Measurements from ENCODE around the gene PPP5C. TPM values are rescaled to one million over a fixed set of nuclear protein-coding genes. Genes with fewer than 3 reads are reported as not detected.

The PPP5C gene
- total and polyA plus RNA-seq, 2 of the 8 experiments (the other 6 are each of a cell fraction or from before 2014, with no cell fraction given): 112 to 156 TPM

- Histone ChIP-seq H3K56ac (replicated peaks; ENCODE audit: insufficient read length, low read depth, low read length) (no peak overlapping the region), H3K4me1 (replicated peaks in 1 of 4; ENCODE audit: control insufficient read depth in 3 of 4, insufficient read depth in 4 of 4, low read length in 3 of 4) (peaks cover 12 to 30% (median 21%) of the 10 kb centered on the region in 4 experiments), H3K9me3 (ENCODE audit: insufficient read depth in 2 of 2, low read depth in 1 of 2, low read length in 1 of 2) (no peaks in the 10 kb centered on the region), H3K27me3 (replicated peaks in 1 of 4; ENCODE audit: control insufficient read depth in 3 of 4, extremely low read depth in 1 of 4, insufficient read depth in 3 of 4, low read length in 3 of 4) (no peaks in the 10 kb centered on the region), H3K4me3 (ENCODE audit: extremely low read depth in 1 of 4, insufficient read depth in 2 of 4, low read depth in 3 of 4, low read length in 4 of 4) (no peak overlapping the region), H3K9ac (replicated peaks in 1 of 4; ENCODE audit: extremely low read depth in 1 of 4, low read depth in 3 of 4, low read length in 3 of 4) (no peak overlapping the region), H3K4ac (replicated peaks; ENCODE audit: insufficient read length, low read depth, low read length) (no peak overlapping the region), H4K91ac (replicated peaks; ENCODE audit: insufficient read length, low read length) (no peak overlapping the region), H3K14ac (ENCODE audit: insufficient read length) (no peak overlapping the region), H2BK15ac (ENCODE audit: low read length) (no peak overlapping the region), H3K79me1 (ENCODE audit: low read depth, low read length) (peaks cover 16% of the 10 kb centered on the region), H3K4me2 (ENCODE audit: insufficient read depth in 1 of 2, low read depth in 2 of 2, low read length in 2 of 2) (no peak overlapping the region), H4K5ac (ENCODE audit: insufficient read length, low read depth, low read length) (no peak overlapping the region), H3K23me2 (ENCODE audit: low read depth, low read length) (no peaks in the 10 kb centered on the region), H3K36me3 (ENCODE audit: control insufficient read depth in 2 of 4, insufficient read depth in 4 of 4, low read length in 3 of 4) (peaks cover 0 to 15% (median 6%) of the 10 kb centered on the region in 4 experiments; a peak in 5 of 8 replicates), H2BK12ac (ENCODE audit: low read depth, low read length) (no peak overlapping the region), H3K79me2 (ENCODE audit: control insufficient read depth in 1 of 2, insufficient read depth in 2 of 2, low read length in 2 of 2) (peaks cover 3 to 61% of the 10 kb centered on the region in 2 experiments; a peak in 3 of 4 replicates), H3K23ac (ENCODE audit: insufficient read length) (no peak overlapping the region), H2AFZ (ENCODE audit: low read length) (no peak overlapping the region), H2BK20ac (ENCODE audit: low read length) (no peak overlapping the region), H2AK5ac (ENCODE audit: low read depth, low read length) (no peak overlapping the region), H4K8ac (ENCODE audit: extremely low read depth, insufficient read depth, low read length) (no peak overlapping the region), H4K20me1 (replicated peaks in 1 of 2; ENCODE audit: control insufficient read depth in 1 of 2, insufficient read depth in 2 of 2, low read length in 2 of 2) (peaks cover 3 to 17% of the 10 kb centered on the region in 2 experiments), H3K18ac (ENCODE audit: extremely low read depth, low read length) (no peak overlapping the region), H3K27ac (ENCODE audit: low read depth, low read length) (no peak overlapping the region), H2BK120ac (replicated peaks; ENCODE audit: low read depth, low read length) (no peak overlapping the region), H2BK5ac (ENCODE audit: low read depth, low read length) (no peak overlapping the region)
- WGBS, 2 experiments (ENCODE audit: extremely low coverage in 1 of 2, insufficient coverage in 1 of 2, insufficient read length in 1 of 2, insufficient replicate concordance in 2 of 2, low coverage in 1 of 2, low lambda C conversion rate in 2 of 2, missing lambda C conversion rate in 1 of 2): 91% methylated on average over 2 of the region's 7 CpGs; no CpG with 5 or more reads in 1 of the 2 experiments
- ChIA-PET CTCF (ENCODE audit: partially characterized antibody) (interaction anchor here (0.6 to 7.5 kb wide), 10 partner anchors 12 to 916 kb away, joined by 3 to 58 read pairs (median 4); partner anchors contain the start of gene PPP5C), POLR2A (ENCODE audit: partially characterized antibody) (interaction anchor here (1.0 to 1.7 kb wide), 2 partner anchors 14 to 21 kb away, joined by 3 to 4 read pairs; no protein-coding TSS in a partner anchor)
- no peak for DNase-seq (ENCODE audit: low read depth in 1 of 2, low spot score in 2 of 2)
- no peak for FAIRE-seq
- TF ChIP-seq CTCF (IDR thresholded peaks at IDR 0.05; ENCODE audit: control extremely low read depth in 1 of 3, insufficient read depth in 1 of 3, low read depth in 1 of 3, low read length in 3 of 3) (no peak), CHD1 (IDR thresholded peaks at IDR 0.05; ENCODE audit: low read depth, low read length) (no peak), TEAD4 (IDR thresholded peaks at IDR 0.05; ENCODE audit: low read depth, low read length) (no peak), TAF1 (IDR thresholded peaks at IDR 0.05; ENCODE audit: low read depth, low read length) (no peak), KDM5A (IDR thresholded peaks at IDR 0.05; ENCODE audit: low read length) (no peak), SP1 (IDR thresholded peaks at IDR 0.05; ENCODE audit: low read depth, low read length) (no peak)
These were observed 22.9 kb downstream of the PPP5C start for GRCh38 chr19:46369817-46370216.

All from H1 (cell line).